Measurements from ENCODE around the gene OXCT1. TPM values are rescaled to one million over a fixed set of nuclear protein-coding genes. Genes with fewer than 3 reads are reported as not detected.

The OXCT1 gene
- total RNA-seq, 1 donor from 2014 or later = 44.6 TPM

DNA sequence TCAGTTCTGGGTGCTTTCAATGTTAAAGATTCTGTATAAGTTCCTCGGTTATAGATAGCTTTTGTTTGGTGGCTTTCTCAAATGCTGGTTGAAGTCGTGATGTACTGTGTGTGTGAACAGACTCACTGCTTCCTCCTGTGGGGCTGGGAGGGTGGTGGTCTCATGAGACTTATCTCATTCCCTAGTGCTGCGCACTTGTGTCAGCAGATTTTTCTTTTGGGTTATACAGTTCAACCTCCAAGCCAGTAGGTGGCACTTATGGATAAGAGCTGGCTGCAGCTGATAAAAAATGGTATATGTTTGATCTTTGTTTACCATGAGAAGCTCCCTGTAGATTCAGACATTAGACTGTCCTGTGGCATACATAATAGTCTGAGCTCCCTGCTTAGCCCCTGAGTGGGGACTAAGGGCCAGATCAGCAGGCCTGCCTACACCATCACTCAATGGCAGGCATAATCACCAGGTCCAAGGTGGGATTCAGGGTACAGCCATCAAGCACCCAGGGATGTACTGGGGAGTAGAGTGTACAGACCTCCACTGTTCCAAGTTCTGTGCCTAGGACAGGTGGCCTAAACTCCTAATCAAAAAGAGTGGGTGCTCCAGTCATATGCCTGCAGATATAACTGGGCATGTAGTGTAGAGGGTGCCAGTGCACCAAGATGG, 174.2 kb downstream of the OXCT1 start:
- TF ChIP-seq, protein P1, sequence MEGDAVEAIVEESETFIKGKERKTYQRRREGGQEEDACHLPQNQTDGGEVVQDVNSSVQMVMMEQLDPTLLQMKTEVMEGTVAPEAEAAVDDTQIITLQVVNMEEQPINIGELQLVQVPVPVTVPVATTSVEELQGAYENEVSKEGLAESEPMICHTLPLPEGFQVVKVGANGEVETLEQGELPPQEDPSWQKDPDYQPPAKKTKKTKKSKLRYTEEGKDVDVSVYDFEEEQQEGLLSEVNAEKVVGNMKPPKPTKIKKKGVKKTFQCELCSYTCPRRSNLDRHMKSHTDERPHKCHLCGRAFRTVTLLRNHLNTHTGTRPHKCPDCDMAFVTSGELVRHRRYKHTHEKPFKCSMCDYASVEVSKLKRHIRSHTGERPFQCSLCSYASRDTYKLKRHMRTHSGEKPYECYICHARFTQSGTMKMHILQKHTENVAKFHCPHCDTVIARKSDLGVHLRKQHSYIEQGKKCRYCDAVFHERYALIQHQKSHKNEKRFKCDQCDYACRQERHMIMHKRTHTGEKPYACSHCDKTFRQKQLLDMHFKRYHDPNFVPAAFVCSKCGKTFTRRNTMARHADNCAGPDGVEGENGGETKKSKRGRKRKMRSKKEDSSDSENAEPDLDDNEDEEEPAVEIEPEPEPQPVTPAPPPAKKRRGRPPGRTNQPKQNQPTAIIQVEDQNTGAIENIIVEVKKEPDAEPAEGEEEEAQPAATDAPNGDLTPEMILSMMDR (IDR thresholded peaks at IDR 0.05) = peak; percentile 80
- no peak overlapping the region for H3K27ac Mint-ChIP-seq (ENCODE audit: unreplicated experiment)
- no peak for DNase-seq (ENCODE audit: low spot score)
- no peak overlapping the region for H3K4me3 Mint-ChIP-seq (ENCODE audit: unreplicated experiment)
- H3K4me1 Mint-ChIP-seq (ENCODE audit: low read depth) = no peaks in the 10 kb centered on the region
- H3K36me3 Mint-ChIP-seq (ENCODE audit: low read depth) = peaks cover 4% of the 10 kb centered on the region
- H3K27me3 Mint-ChIP-seq (ENCODE audit: low read depth) = peaks cover 40% of the 10 kb centered on the region
- peaks cover 6% of the 10 kb centered on the region for H3K9me3 Mint-ChIP-seq (ENCODE audit: low read depth)

DNA sequence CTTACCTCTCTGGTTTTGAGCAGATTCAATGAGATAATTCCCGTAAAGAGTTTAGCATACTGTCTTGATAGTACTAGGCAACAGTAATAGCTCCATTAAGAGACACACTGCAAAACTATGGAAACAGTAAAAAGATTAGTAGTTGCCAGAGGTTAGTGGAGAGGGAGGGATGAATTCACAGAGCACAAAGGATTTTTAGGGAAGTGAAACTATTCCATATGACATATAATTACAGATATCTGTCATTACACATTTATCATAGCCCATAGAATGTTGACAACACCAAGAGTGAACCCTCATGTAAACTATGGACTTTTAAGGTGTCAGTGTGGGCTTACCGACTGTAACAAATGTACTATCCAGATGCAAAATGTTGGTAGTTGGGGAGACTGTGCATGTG, 183.5 kb downstream of the OXCT1 start:
- no peak for DNase-seq (ENCODE audit: low spot score)
- H3K27me3 Mint-ChIP-seq (ENCODE audit: low read depth) = peaks cover 36% of the 10 kb centered on the region
- no peak overlapping the region for H3K4me3 Mint-ChIP-seq (ENCODE audit: unreplicated experiment)
- peaks cover 2% of the 10 kb centered on the region for H3K36me3 Mint-ChIP-seq (ENCODE audit: low read depth)
- H3K27ac Mint-ChIP-seq (ENCODE audit: unreplicated experiment) = no peak overlapping the region
- H3K4me1 Mint-ChIP-seq (ENCODE audit: low read depth) = no peaks in the 10 kb centered on the region
- TF ChIP-seq, protein P1 (IDR thresholded peaks at IDR 0.05) = no peak
- H3K9me3 Mint-ChIP-seq (ENCODE audit: low read depth) = peaks cover 16% of the 10 kb centered on the region

DNA sequence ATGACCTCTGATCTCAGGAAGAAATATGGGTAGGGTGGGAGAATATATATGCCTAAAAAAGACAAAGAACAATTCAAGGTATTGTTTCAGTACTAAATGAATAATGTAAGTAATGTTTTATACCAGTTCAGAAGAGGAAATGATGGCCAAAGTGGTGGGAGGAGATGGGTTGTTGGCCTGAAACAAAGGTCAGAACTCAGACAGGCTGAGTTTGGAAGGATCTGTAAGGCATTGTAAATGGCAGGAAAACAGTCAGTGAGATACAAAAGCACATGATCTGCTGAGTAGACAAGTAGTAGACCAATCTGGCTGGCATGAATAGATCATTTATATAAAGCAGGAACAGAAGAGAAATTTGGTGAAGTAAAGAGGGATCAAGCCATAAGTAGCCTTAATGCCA, 184.0 kb downstream of the OXCT1 start:
- H3K27me3 Mint-ChIP-seq (ENCODE audit: low read depth) = peaks cover 32% of the 10 kb centered on the region
- TF ChIP-seq, protein P1 (IDR thresholded peaks at IDR 0.05) = no peak

DNA sequence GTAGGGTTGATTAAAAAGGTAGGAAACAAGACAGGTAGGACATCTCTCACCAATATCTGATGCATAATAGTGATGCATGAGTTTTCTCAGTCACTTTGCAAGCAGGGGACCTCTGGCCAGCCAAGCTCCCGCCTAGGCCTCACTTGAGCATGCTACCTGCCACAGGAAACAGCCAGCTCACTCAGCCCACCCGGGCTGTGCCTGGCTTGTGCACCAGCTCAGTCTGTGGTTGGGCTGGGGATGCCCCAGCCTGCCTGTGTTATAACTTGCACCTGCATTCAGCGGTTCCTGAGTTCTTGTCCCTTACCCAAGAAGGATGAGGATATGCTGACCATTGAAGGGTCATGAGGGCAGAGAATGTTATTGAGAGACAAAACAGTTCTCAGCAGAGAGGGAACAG, 187.0 kb downstream of the OXCT1 start:
- DNase-seq (ENCODE audit: low spot score) = no peak
- TF ChIP-seq, protein P1 (IDR thresholded peaks at IDR 0.05) = no peak
- H3K27me3 Mint-ChIP-seq (ENCODE audit: low read depth) = peaks cover 31% of the 10 kb centered on the region
- peaks cover 2% of the 10 kb centered on the region for H3K36me3 Mint-ChIP-seq (ENCODE audit: low read depth)
- H3K9me3 Mint-ChIP-seq (ENCODE audit: low read depth) = peaks cover 14% of the 10 kb centered on the region
- H3K4me3 Mint-ChIP-seq (ENCODE audit: unreplicated experiment) = no peak overlapping the region
- no peak overlapping the region for H3K27ac Mint-ChIP-seq (ENCODE audit: unreplicated experiment)
- H3K4me1 Mint-ChIP-seq (ENCODE audit: low read depth) = no peaks in the 10 kb centered on the region

More for the DNA sequence above, 184.0 kb downstream of the OXCT1 start:
- Mint-ChIP-seq H3K9me3 (ENCODE audit: low read depth) (peaks cover 11% of the 10 kb centered on the region), H3K4me3 (ENCODE audit: unreplicated experiment) (no peak overlapping the region), H3K27ac (ENCODE audit: unreplicated experiment) (no peak overlapping the region), H3K4me1 (ENCODE audit: low read depth) (no peaks in the 10 kb centered on the region), H3K36me3 (ENCODE audit: low read depth) (no peaks in the 10 kb centered on the region)
- no peak for DNase-seq (ENCODE audit: low spot score)

DNA sequence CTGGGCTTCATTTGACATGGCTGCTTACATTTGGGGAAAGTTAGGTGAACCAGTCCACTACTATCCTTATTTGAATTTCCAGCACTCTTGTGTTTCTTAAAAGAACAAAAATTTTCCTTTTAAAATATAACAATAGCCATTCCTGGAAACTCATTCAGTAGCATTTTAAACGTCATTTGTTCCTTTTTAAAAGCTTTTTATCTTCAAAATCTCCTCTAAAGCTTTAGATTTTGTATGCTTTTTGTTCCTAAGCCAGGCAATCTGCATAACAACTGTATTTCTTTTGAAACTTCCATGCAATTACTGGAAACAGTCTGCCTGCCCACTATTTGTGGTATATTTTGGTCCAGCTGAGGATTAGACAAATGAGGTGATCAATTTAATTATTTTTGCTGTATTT, 187.6 kb downstream of the OXCT1 start:
- DNase-seq (ENCODE audit: low spot score) = no peak
- Mint-ChIP-seq H3K27me3 (ENCODE audit: low read depth) (peaks cover 32% of the 10 kb centered on the region), H3K4me3 (ENCODE audit: unreplicated experiment) (no peak overlapping the region), H3K36me3 (ENCODE audit: low read depth) (peaks cover 2% of the 10 kb centered on the region), H3K9me3 (ENCODE audit: low read depth) (peaks cover 14% of the 10 kb centered on the region), H3K27ac (ENCODE audit: unreplicated experiment) (no peak overlapping the region), H3K4me1 (ENCODE audit: low read depth) (no peaks in the 10 kb centered on the region)
- TF ChIP-seq, protein P1 (IDR thresholded peaks at IDR 0.05) = no peak

Data from chondrocyte (in vitro differentiated cells).